HFF-Myc (cell line): ENCODE measurements around the gene RERG.

Experiments
- DNase-seq: peaks from one replicate; pipeline ENCODE4 v3.0.0-alpha.2; 2011; ENCODE audit warnings: low read depth; ENCODE audit errors: extremely low read depth
- H3K4me3 ChIP-seq: replicated peaks from 2 replicates; pipeline ENCODE4 v1.5.1; 2011; ENCODE audit warnings: low read depth, mild to moderate bottlenecking, control low read depth, low read length
- TF ChIP-seq, protein P1 (sequence below): IDR thresholded peaks from 2 replicates; pipeline ENCODE4 v1.5.1; 2012; ENCODE audit warnings: mild to moderate bottlenecking, low read depth, low read length, control low read depth; ENCODE audit errors: missing control alignments

RERG gene

DNA sequence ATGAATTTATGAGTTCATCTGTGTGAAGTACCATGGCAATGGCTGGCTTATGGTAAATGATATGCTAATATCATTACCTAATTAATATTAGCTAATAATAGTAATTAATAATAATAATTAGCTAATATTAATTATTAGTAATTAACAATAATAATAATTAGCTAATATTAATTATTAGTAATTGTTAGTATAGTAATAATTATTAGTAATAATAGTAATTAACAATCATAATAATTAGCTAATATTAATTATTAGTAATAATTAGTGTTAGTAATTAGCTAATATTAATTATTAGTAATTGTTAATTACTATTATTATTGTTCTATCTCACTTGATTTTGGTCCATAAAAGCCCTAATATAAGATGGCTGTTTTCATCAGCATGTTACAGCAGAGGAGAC, 19.8 kb downstream of the RERG start:
- DNase-seq: no peak
- no peak overlapping the region for H3K4me3 ChIP-seq
- TF ChIP-seq, protein P1, sequence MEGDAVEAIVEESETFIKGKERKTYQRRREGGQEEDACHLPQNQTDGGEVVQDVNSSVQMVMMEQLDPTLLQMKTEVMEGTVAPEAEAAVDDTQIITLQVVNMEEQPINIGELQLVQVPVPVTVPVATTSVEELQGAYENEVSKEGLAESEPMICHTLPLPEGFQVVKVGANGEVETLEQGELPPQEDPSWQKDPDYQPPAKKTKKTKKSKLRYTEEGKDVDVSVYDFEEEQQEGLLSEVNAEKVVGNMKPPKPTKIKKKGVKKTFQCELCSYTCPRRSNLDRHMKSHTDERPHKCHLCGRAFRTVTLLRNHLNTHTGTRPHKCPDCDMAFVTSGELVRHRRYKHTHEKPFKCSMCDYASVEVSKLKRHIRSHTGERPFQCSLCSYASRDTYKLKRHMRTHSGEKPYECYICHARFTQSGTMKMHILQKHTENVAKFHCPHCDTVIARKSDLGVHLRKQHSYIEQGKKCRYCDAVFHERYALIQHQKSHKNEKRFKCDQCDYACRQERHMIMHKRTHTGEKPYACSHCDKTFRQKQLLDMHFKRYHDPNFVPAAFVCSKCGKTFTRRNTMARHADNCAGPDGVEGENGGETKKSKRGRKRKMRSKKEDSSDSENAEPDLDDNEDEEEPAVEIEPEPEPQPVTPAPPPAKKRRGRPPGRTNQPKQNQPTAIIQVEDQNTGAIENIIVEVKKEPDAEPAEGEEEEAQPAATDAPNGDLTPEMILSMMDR: no peak

- no peak overlapping the region for H3K4me3 ChIP-seq
- no peak for DNase-seq
- TF ChIP-seq, protein P1: no peak
Observed at GRCh38 chr12:15201056-15201455, 20.2 kb downstream of the RERG start.

DNA sequence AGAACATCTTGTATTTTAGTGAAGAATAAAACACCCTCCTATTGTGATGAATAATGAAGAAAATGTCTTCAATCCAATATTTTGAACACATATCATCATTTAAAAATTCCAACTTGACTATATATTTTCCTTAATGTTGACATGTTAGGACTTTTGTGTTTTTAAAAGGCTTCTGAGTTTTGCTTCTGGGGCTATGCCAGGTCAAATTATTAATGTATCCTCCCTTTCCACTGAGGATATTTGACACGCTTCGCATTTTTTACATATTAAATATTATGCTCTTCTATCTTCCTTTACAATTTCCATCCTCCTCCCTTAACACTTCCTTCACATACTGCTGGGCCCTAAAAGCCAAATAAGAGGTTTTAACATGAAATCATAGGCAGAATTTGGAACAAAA, 20.6 kb downstream of the RERG start:
- TF ChIP-seq, protein P1: no peak
- H3K4me3 ChIP-seq: no peak overlapping the region
- DNase-seq: no peak

DNA sequence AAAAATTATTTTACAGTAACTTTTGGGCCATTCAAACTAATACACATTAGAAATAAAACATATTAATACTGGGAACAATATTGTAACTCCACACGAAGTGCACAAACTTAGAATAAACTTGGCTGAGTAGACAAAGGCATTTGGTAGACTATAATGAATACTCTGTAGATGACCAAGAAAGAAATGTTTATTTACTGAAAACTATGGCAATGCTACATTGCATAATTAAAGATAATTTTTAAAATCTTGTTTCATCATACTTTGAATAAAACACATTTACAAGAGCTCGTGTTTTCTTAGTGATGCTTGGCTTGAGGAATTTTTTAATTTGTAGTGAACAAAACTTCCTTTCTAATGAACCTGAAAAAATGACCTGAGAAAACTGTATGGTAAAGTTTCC, 21.3 kb downstream of the RERG start:
- H3K4me3 ChIP-seq: no peak overlapping the region
- no peak for DNase-seq
- TF ChIP-seq, protein P1: no peak

DNA sequence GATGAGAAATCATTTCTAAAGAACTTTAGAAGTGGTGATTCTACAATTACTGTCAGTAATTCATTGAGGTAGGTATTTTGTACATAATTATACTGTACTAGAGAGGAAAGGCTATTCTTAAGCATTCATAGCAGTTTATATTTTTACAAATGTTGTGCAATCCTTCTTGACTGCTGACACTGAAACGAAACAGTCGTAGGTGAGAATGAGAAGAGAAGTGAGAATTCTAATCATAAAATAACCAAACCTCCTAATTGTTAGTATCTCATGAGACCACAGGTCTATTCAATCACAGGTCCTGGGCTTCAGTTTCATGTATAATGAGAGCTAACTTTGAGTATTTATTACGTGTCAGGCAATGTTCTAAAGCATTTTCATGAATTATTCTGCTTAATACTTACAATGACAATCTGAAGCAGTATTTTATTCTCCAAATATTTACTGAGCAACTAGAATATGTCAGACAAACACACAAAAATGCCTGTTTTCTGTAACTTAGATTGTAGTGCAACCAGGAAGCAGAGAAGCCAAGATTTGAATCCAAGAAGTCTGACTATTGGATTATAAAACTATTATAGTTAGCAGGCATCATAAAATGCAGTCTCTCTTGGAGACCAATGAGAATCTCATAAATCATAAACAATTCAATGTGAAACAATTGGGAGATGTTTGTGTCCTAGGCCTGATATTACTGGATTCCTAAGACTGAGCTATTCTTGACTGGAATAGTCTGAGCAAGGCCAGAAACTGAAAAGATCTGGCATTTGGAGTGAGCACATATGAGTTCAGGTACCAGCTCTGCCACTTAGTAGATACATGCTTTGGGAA, 24.3 kb downstream of the RERG start:
- no peak overlapping the region for H3K4me3 ChIP-seq
- DNase-seq: no peak
- TF ChIP-seq, protein P1: no peak

DNA sequence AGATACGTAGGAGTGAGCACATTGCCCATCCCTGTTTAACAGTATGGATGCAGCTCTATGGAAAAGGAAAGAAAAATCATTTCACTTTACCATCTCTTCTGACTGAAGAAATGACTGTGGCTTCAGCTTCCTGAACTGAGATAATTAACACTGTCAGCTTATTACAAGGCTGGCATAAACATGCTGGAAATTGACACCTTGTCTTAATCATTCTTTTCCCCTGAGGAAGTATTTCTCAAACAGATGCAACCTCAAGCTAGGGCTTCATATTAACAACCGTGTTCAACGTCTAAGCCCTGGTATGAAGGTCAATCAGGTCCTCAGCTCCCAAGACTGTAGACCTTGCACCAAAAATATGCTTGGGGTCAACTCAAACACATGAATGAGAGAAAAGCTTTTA, 25.0 kb downstream of the RERG start:
- TF ChIP-seq, protein P1: no peak
- no peak overlapping the region for H3K4me3 ChIP-seq
- DNase-seq: no peak
